HG02973 (cell line): ENCODE data around the gene ZNF331.
A peak's percentile ranks its signal among the peaks of the same experiment; 100 is the strongest.
"Not testable (repeated sequence)": the region's sequence is repeated elsewhere in the genome, so short reads cannot be mapped to it uniquely, and the experiment has no call there.

Source experiments
- ATAC-seq: cut with Tn5 transposase; IDR thresholded peaks from one replicate; pipeline ENCODE4 v1.9.1; 2021; ENCODE audit warnings: moderate library complexity; ENCODE audit not compliant: unreplicated experiment

The ZNF331 gene

GRCh38 chr19:53537521-53538377 is at the start of gene ZNF331:
Gene ZNF331, plus strand, starts transcription at chr19:53538145. Its CDS starts 31,232 bp downstream, at chr19:53569377.
- peak; percentile 58 for ATAC-seq

- ATAC-seq = no peak
Measured at GRCh38 chr19:53492153-53492552, 45.8 kb upstream of the ZNF331 start.

- not testable (repeated sequence) for ATAC-seq
Measured at GRCh38 chr19:53497311-53498023, 40.5 kb upstream of the ZNF331 start.

- ATAC-seq = not testable (repeated sequence)
Measured at GRCh38 chr19:53498024-53498395, 39.9 kb upstream of the ZNF331 start.

- ATAC-seq = not testable (repeated sequence)
Measured at GRCh38 chr19:53503151-53503550, 34.8 kb upstream of the ZNF331 start.

GRCh38 chr19:53503671-53504364 is 34.1 kb upstream of the ZNF331 start:
- not testable (repeated sequence) for ATAC-seq

GRCh38 chr19:53504365-53504703 is 33.6 kb upstream of the ZNF331 start:
- not testable (repeated sequence) for ATAC-seq

- ATAC-seq = no peak
Measured at GRCh38 chr19:53504885-53505284, 33.1 kb upstream of the ZNF331 start.

GRCh38 chr19:53506728-53507127 is 31.2 kb upstream of the ZNF331 start:
- no peak for ATAC-seq

GRCh38 chr19:53507523-53508442 is 30.2 kb upstream of the ZNF331 start:
- no peak for ATAC-seq

GRCh38 chr19:53509443-53509842 is 28.5 kb upstream of the ZNF331 start:
- no peak for ATAC-seq

- no peak for ATAC-seq
Measured at GRCh38 chr19:53509845-53510244, 28.1 kb upstream of the ZNF331 start.

- no peak for ATAC-seq
Measured at GRCh38 chr19:53511357-53511756, 26.6 kb upstream of the ZNF331 start.

- ATAC-seq = no peak
Measured at GRCh38 chr19:53511933-53512374, 26.0 kb upstream of the ZNF331 start.

GRCh38 chr19:53515047-53515446 is 22.9 kb upstream of the ZNF331 start:
- not testable (repeated sequence) for ATAC-seq

- ATAC-seq = no peak
Measured at GRCh38 chr19:53517114-53517741, 20.7 kb upstream of the ZNF331 start.

- ATAC-seq = no peak
Measured at GRCh38 chr19:53518121-53518520, 19.8 kb upstream of the ZNF331 start.

- no peak for ATAC-seq
Measured at GRCh38 chr19:53518716-53519115, 19.2 kb upstream of the ZNF331 start.

GRCh38 chr19:53519446-53519845 is 18.5 kb upstream of the ZNF331 start:
- no peak for ATAC-seq

GRCh38 chr19:53520163-53520546 is 17.8 kb upstream of the ZNF331 start:
- no peak for ATAC-seq
